IPS DF 6.9 (cell line): Measurements from ENCODE around the gene RFPL2.

Source experiments
- DNase-seq: peaks from one replicate; pipeline ENCODE4 v3.0.0-alpha.2; 2013; ENCODE audit warnings: low read depth, low spot score
- H3K27ac ChIP-seq: one replicate; pipeline ENCODE4 v1.5.1; 2013; ENCODE audit warnings: low read length, control low read depth
- H3K27me3 ChIP-seq: 2 replicates; pipeline ENCODE4 v1.6.1; 2013; ENCODE audit warnings: mild to moderate bottlenecking, low read length; ENCODE audit not compliant: control insufficient read depth, insufficient read depth
- H3K36me3 ChIP-seq: 2 replicates; pipeline ENCODE4 v1.6.1; 2013; ENCODE audit warnings: low read length; ENCODE audit not compliant: control insufficient read depth, insufficient read depth
- H3K4me1 ChIP-seq: 2 replicates; pipeline ENCODE4 v1.6.1; 2013; ENCODE audit warnings: low read length; ENCODE audit not compliant: control insufficient read depth, insufficient read depth
- H3K4me3 ChIP-seq: 2 replicates; pipeline ENCODE4 v1.5.1; 2013; ENCODE audit warnings: mild to moderate bottlenecking, low read length
- H3K9me3 ChIP-seq: 2 replicates; pipeline ENCODE4 v1.6.1; 2013; ENCODE audit warnings: low read length, inconsistent platforms; ENCODE audit not compliant: control insufficient read depth, insufficient read depth
- WGBS: extraction: QIAGEN DNeasy Blood & Tissue Kit; methylation state at CpG from one replicate; pipeline ENCODE4 v1.1.7; 2013; ENCODE audit warnings: mixed read lengths, missing lambda C conversion rate; ENCODE audit not compliant: insufficient read length, insufficient coverage; 5-methylcytosine and 5-hydroxymethylcytosine counted together

Gene RFPL2

GRCh38 chr22:32232191-32232830 is 27.4 kb upstream of the RFPL2 start:
- Histone ChIP-seq H3K4me1 (no peaks in the 10 kb centered on the region), H3K9me3 (no peaks in the 10 kb centered on the region), H3K27ac (no peak overlapping the region), H3K27me3 (no peaks in the 10 kb centered on the region), H3K36me3 (no peaks in the 10 kb centered on the region), H3K4me3 (no peak overlapping the region)
- no peak for DNase-seq
- no CpG with 5 or more reads among the region's 5 CpGs for WGBS

- no peak for DNase-seq
- WGBS: no CpG with 5 or more reads among the region's 7 CpGs
- H3K27me3 ChIP-seq: no peaks in the 10 kb centered on the region
- H3K36me3 ChIP-seq: no peaks in the 10 kb centered on the region
- H3K4me3 ChIP-seq: no peak overlapping the region
- H3K27ac ChIP-seq: no peak overlapping the region
- no peaks in the 10 kb centered on the region for H3K9me3 ChIP-seq
- H3K4me1 ChIP-seq: no peaks in the 10 kb centered on the region
Measured at GRCh38 chr22:32226326-32227104, 21.6 kb upstream of the RFPL2 start.

DNA sequence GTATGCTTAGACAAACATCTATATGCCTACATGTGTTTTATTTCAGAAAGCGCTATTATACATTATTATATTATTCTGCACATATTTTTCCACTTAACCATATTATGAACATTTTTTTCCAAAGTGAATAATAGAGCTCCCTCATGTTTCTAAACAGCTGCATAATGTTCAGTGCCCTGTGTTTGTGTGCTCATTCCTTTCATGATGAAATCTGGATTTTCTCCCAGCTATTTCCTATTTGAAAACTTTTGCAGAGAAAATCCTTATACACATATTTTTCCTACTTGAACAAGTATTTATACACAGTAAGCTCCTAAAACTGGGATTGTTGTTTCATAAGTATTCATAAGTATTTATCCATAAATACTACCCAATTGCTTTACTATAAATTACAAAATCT is 18.1 kb upstream of the RFPL2 start:
- no peak overlapping the region for H3K27ac ChIP-seq
- H3K4me3 ChIP-seq: no peak overlapping the region
- H3K9me3 ChIP-seq: no peaks in the 10 kb centered on the region
- no CpG with 5 or more reads among the region's 1 CpG for WGBS
- no peaks in the 10 kb centered on the region for H3K4me1 ChIP-seq
- H3K27me3 ChIP-seq: no peaks in the 10 kb centered on the region
- no peak for DNase-seq
- no peaks in the 10 kb centered on the region for H3K36me3 ChIP-seq

DNA sequence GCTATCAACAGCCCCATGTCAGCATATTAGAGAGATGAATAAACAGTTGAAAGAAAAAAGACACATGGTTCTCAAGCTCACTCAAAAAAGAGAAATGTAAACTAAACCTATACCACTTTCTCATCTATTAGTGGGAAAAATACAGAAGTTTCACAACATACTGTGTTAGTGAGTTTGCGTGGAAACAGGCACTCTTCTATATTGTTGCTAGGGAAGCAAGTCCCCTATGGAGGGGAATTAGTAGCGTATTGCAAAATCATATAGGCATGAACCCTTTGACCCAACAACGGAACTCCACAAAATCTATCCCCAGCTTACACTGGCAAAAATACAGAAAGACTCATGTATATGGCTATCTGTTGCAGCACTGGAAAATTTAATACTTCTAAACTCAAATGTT is 14.2 kb upstream of the RFPL2 start:
- H3K27ac ChIP-seq: no peak overlapping the region
- WGBS: no CpG with 5 or more reads among the region's 3 CpGs
- H3K9me3 ChIP-seq: no peaks in the 10 kb centered on the region
- H3K4me3 ChIP-seq: no peak overlapping the region
- no peaks in the 10 kb centered on the region for H3K27me3 ChIP-seq
- no peaks in the 10 kb centered on the region for H3K36me3 ChIP-seq
- DNase-seq: no peak
- no peaks in the 10 kb centered on the region for H3K4me1 ChIP-seq

DNA sequence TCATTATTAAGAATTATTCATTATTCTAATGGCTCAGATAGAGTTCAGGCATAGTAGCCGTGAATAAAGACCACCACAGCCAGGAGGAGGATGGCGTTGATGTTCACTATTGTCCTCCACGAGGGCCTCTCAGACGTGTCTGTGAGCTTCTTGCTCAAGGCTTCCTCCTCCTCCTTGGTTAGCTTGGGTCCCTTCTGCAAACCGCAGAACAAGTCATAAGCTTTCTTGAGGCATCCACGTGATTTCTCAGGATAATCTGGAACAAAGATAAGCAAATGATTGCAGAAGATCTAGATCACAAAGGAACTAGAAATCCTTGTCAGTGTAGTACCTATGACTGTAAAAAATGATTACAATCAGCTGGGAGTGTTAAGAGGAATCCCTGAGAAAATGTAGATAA is 13.6 kb upstream of the RFPL2 start:
- Histone ChIP-seq H3K4me3 (no peak overlapping the region), H3K36me3 (no peaks in the 10 kb centered on the region), H3K27me3 (no peaks in the 10 kb centered on the region), H3K27ac (no peak overlapping the region), H3K4me1 (no peaks in the 10 kb centered on the region), H3K9me3 (no peaks in the 10 kb centered on the region)
- no peak for DNase-seq
- WGBS: no CpG with 5 or more reads among the region's 6 CpGs

- H3K36me3 ChIP-seq: no peaks in the 10 kb centered on the region
- no CpG with 5 or more reads among the region's 2 CpGs for WGBS
- H3K9me3 ChIP-seq: no peaks in the 10 kb centered on the region
- H3K4me3 ChIP-seq: no peak overlapping the region
- H3K27me3 ChIP-seq: no peaks in the 10 kb centered on the region
- H3K27ac ChIP-seq: no peak overlapping the region
- H3K4me1 ChIP-seq: no peaks in the 10 kb centered on the region
- no peak for DNase-seq
Measured at GRCh38 chr22:32217465-32217864, 12.6 kb upstream of the RFPL2 start.

DNA sequence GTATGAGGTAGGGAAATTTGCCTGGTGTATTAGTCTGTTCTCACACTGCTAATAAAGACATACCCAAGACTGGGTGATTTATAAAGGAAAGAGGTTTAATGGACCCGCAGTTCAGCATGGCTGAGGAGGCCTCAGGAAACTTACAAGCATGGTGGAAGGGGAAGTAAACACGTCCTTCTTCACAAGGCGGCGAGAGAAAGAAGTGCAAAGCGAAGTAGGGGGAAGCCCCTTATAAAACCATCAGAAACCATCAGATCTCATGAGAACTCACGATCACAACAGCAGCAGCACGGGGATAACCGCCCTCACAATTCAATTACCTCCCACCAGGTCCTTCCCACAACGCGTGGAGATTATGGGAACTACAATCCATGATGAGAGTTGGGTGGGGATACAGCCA is 12.0 kb upstream of the RFPL2 start:
- H3K9me3 ChIP-seq: no peaks in the 10 kb centered on the region
- H3K4me3 ChIP-seq: no peak overlapping the region
- H3K36me3 ChIP-seq: no peaks in the 10 kb centered on the region
- no CpG with 5 or more reads among the region's 10 CpGs for WGBS
- H3K27me3 ChIP-seq: no peaks in the 10 kb centered on the region
- DNase-seq: no peak
- no peak overlapping the region for H3K27ac ChIP-seq
- H3K4me1 ChIP-seq: no peaks in the 10 kb centered on the region

DNA sequence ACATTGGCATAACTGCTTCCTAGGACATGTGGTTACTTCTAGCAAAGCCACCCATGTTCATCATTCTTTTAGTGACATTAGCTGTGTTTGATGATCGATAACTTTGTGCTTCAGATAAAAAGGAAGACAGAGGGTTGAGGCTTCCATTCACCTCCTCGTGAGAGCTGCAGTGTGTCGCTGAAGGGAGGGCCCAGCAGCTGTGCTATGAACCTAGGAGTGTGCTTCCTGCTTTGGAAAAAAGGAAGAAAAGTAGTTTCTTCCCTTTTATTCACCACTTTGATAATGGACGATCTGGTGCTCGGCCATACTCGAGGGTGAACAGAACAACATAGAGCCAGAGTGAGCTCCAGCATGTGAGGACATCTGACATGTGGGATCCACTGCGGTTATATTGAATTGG is 6.1 kb upstream of the RFPL2 start:
- Histone ChIP-seq H3K4me1 (0 out of 2 replicates have a peak, but pooled peaks cover 3% of the 10 kb centered on the region), H3K27me3 (no peaks in the 10 kb centered on the region), H3K4me3 (no peak overlapping the region), H3K9me3 (no peaks in the 10 kb centered on the region), H3K36me3 (no peaks in the 10 kb centered on the region), H3K27ac (no peak overlapping the region)
- no peak for DNase-seq
- WGBS: no CpG with 5 or more reads among the region's 7 CpGs

GRCh38 chr22:32208681-32209080 is 3.8 kb upstream of the RFPL2 start:
- H3K36me3 ChIP-seq: no peaks in the 10 kb centered on the region
- no peaks in the 10 kb centered on the region for H3K9me3 ChIP-seq
- no CpG with 5 or more reads among the region's 3 CpGs for WGBS
- no peak overlapping the region for H3K27ac ChIP-seq
- DNase-seq: no peak
- 0 out of 2 replicates have a peak, but pooled peaks cover 5% of the 10 kb centered on the region for H3K4me1 ChIP-seq
- H3K4me3 ChIP-seq: no peak overlapping the region
- H3K27me3 ChIP-seq: peaks cover 11% of the 10 kb centered on the region

DNA sequence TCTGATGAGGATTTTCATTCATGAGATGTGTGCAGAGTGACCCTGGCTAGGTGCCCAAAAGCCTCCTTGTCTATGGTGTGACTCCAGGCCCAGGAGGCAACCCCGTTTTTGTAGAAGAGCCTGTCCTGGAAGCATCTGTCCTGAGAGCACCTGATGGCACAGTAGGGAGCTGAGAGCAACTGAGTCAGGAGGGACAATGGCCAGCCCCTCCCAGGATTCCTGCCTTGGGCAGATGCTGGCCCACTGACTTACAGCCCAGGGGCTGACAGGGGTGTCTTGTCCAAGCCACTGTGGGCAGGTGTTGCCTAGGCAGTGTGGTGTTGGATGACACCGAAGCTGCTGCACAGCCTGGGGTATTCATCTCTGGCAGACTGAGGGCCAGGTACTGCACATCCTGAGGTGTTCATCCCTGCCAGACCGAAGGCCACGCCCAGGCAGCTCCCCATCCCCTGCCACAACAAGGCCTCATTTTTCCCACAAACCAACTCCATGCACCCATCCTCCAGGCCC is 3.2 kb upstream of the RFPL2 start:
- no CpG with 5 or more reads among the region's 4 CpGs for WGBS
- Histone ChIP-seq H3K4me1 (peaks cover 5% of the 10 kb centered on the region; the same call in 1 of the 2 replicates), H3K27me3 (peaks cover 17% of the 10 kb centered on the region), H3K4me3 (no peak overlapping the region), H3K36me3 (no peaks in the 10 kb centered on the region), H3K27ac (no peak overlapping the region), H3K9me3 (no peaks in the 10 kb centered on the region)
- DNase-seq: no peak
